Sigmoid colon (tissue), 7 donors: Measurements from ENCODE around the gene MGARP. TPM values are rescaled to one million over a fixed set of nuclear protein-coding genes. Genes with fewer than 3 reads are reported as not detected.

Experiments used
- DNase-seq: peaks from one replicate; pipeline ENCODE4 v3.0.0-alpha.2; 2019
- H3K27ac ChIP-seq, 4 donors: fragments of 200-600 bp; sonication (generic); one replicate each; pipeline ENCODE4 v1.5.1; 2016 to 2019; ENCODE audit warnings: mild to moderate bottlenecking in 1 of 4
- H3K27me3 ChIP-seq, 3 donors: fragments of 200-600 bp; sonication (generic); one replicate each; pipeline ENCODE4 v1.5.1; 2019; ENCODE audit warnings: mild to moderate bottlenecking in 1 of 3
- H3K36me3 ChIP-seq, 4 donors: fragments of 200-600 bp; sonication (generic); one replicate each; pipeline ENCODE4 v1.5.1; 2016 to 2019
- H3K4me1 ChIP-seq, 4 donors: fragments of 200-600 bp; sonication (generic); one replicate each; pipeline ENCODE4 v1.5.1; 2017 to 2019
- H3K4me3 ChIP-seq, 4 donors: fragments of 200-600 bp; sonication (generic); one replicate each; pipeline ENCODE4 v1.5.1; 2017 to 2019; ENCODE audit warnings: mild to moderate bottlenecking in 2 of 4, moderate library complexity in 1 of 4
- H3K9me3 ChIP-seq, 4 donors: fragments of 200-600 bp in 3 of 4; sonication (generic) in 3 of 4; one replicate each; pipeline versions ENCODE4 v1.5.1 to v1.6.1; 2013 to 2019
- EP300 ChIP-seq, 4 donors: sonication (generic); formaldehyde crosslinking; IDR thresholded peaks; one replicate each; pipeline ENCODE4 v1.6.1; 2017; ENCODE audit warnings: antibody characterized with exemption in 4 of 4
- POLR2A ChIP-seq, 2 donors: fragments of 450-650 bp; IDR thresholded peaks; one replicate each; pipeline ENCODE4 v1.6.1; 2016; ENCODE audit warnings: antibody characterized with exemption in 2 of 2, mild to moderate bottlenecking in 2 of 2, moderate library complexity in 2 of 2
- POLR2AphosphoS5 ChIP-seq, 4 donors: sonication (generic); formaldehyde crosslinking; IDR thresholded peaks; one replicate each; pipeline ENCODE4 v1.6.1; 2017; ENCODE audit warnings: antibody characterized with exemption in 4 of 4
- WGBS, 2 donors: extraction: QIAGEN DNeasy Blood & Tissue Kit; methylation state at CpG; one replicate each; pipeline ENCODE4 v1.1.7; 2013; 5-methylcytosine and 5-hydroxymethylcytosine counted together
- intact Hi-C: fragments of 100-400 bp; cut with DNase I; formaldehyde crosslinking; loops from one replicate; pipeline ENCODE4 v1.15.1; 2023
- polyA plus RNA-seq, 3 donors: library from polyadenylated mRNA; stranded (reverse); fragments of 200-250 nt; gene quantifications; one replicate each; pipeline ENCODE4 v1.2.3, GENCODE V29; 2013
- total RNA-seq, 4 donors: library from RNA; depleted of rRNA; stranded (reverse); fragments of >200 nt; gene quantifications; one replicate each; pipeline ENCODE4 v1.1.0, GENCODE V29; 2016
- TF ChIP-seq, protein P1 (sequence below), 4 experiments: fragments of 450-650 bp in 3 of 4; fragments of 200-600 bp in 1 of 4; IDR thresholded peaks; one replicate each; pipeline ENCODE4 v1.5.1; 2016 to 2019; ENCODE audit warnings: antibody characterized with exemption in 4 of 4, mild to moderate bottlenecking in 3 of 4, moderate library complexity in 2 of 4
- donor health status: healthy with polysubstance abuse.
- donor health status: Bipolar disorder and iron deficiency.
- donor health status: healthy.

The MGARP gene
- total and polyA plus RNA-seq, 7 donors, result 0.16 to 2.2 (median 1.2) TPM; not detected in 2

DNA sequence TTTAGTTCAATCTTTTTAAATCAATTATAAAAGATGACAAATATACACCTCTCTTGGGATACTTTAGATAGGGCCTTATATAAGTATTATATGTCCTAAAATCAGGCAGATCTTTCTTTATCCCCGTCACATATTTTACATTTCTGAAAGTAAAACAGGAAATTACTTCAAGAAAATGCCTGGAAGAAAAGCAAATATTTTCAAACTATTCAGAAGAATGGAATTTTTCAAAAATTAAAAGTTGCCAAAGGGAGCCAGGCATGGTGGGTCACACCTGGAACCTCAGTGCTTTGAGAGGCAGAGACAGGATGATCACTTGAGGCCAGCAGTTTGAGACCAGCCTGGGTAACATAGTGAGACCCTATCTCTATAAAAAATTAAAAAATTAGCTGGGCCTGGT lies 34.4 kb downstream of the MGARP start:
- Histone ChIP-seq H3K27ac (peak overlapping the region in 1 of 4 donors; percentile 40), H3K36me3 (no peaks in the 10 kb centered on the region), H3K9me3 (no peaks in the 10 kb centered on the region), H3K27me3 (no peaks in the 10 kb centered on the region), H3K4me3 (no peak overlapping the region), H3K4me1 (peaks cover 0 to 12% (median 10%) of the 10 kb centered on the region in 4 donors)
- intact Hi-C loops, result no loop called here
- TF ChIP-seq POLR2A (IDR thresholded peaks at IDR 0.05), result no peak
- TF ChIP-seq, protein P1, sequence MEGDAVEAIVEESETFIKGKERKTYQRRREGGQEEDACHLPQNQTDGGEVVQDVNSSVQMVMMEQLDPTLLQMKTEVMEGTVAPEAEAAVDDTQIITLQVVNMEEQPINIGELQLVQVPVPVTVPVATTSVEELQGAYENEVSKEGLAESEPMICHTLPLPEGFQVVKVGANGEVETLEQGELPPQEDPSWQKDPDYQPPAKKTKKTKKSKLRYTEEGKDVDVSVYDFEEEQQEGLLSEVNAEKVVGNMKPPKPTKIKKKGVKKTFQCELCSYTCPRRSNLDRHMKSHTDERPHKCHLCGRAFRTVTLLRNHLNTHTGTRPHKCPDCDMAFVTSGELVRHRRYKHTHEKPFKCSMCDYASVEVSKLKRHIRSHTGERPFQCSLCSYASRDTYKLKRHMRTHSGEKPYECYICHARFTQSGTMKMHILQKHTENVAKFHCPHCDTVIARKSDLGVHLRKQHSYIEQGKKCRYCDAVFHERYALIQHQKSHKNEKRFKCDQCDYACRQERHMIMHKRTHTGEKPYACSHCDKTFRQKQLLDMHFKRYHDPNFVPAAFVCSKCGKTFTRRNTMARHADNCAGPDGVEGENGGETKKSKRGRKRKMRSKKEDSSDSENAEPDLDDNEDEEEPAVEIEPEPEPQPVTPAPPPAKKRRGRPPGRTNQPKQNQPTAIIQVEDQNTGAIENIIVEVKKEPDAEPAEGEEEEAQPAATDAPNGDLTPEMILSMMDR (IDR thresholded peaks at IDR 0.05), result no peak
- TF ChIP-seq POLR2AphosphoS5 (IDR thresholded peaks at IDR 0.05), result no peak
- no peak for TF ChIP-seq EP300 (IDR thresholded peaks at IDR 0.05)
- 85 to 88% methylated on average over 1 of the region's 1 CpG for WGBS, 2 donors
- no peak for DNase-seq

DNA sequence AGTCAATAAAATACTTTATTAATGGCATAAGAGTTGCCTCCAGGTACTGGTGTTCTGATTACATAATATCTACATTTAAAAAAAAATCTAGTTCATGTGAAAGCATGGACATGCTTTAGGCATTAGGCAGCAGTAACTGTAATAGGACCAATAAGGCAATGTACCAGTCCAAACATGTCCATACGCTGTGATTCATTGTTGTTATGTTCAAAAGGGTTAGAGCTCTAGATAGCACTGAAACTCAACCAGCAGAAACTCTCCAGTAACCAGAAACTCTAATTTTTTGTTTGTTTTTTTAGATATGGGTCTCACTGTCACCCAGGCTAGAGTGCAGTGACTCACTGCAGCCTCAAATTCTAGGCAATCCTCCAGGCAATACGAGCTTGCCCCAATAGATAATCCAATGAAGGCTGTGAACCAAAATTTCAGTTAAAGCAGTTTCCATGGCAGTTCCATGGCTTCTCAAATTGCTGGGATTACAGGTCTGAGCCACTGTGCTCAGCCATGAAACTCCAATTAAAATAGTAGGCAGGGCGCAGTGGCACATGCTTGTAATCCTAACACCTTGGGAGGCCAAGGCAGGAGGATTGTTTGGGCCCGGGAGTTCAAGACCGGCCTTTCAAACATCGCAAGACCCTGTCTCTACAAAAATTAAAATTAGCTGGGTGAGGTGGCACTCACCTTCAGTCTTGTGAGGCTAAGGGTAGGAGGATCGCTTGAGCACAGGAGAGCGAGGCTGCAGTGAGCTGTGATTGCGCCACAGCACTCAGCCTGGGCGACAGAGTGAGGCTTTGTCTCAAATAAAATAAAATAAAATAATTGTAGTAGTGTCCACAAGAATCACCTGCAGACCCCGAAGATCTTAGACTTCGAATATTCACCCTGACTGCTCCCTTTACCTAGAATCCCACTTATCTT lies 36.3 kb downstream of the MGARP start:
- Histone ChIP-seq H3K9me3 (no peaks in the 10 kb centered on the region), H3K4me3 (no peak overlapping the region), H3K27ac (peak overlapping the region in 3 of 4 donors; percentile 29 to 58 (median 35)), H3K27me3 (no peaks in the 10 kb centered on the region), H3K4me1 (peaks cover 0 to 12% (median 10%) of the 10 kb centered on the region in 4 donors), H3K36me3 (no peaks in the 10 kb centered on the region)
- DNase-seq, result no peak
- 92% methylated on average over 12 of the region's 12 CpGs for WGBS, 2 donors
- intact Hi-C loops, result no loop called here
- TF ChIP-seq EP300 (IDR thresholded peaks at IDR 0.05) (no peak), POLR2AphosphoS5 (IDR thresholded peaks at IDR 0.05) (peak in 1 of 4 donors; percentile 24)

DNA sequence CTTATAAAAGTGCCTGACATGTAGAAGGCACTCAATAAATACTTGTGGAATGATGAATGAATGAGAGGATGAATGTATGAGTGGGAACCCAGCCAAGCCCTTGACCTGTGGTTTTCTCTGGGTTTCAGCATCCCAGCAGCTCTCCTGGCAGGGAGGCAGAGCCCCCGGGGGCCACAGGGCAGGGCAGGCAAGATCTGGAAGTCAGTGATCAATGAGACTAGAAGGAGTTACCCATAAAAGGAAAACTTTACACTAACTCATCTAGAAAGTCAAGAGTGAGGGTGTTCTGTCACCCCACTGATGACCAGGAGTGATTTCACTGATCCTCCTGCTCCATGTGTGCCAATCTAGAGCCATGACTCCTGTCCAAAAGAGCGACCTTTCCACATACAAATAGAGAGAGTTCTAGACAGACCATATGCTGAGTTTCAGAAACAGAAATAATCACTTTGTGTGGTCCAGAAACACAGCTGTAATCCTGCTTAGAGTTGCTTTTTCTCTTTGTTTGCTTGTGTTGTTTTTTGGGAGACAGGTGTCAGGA lies 37.4 kb downstream of the MGARP start:
- no peak for DNase-seq
- TF ChIP-seq POLR2AphosphoS5 (IDR thresholded peaks at IDR 0.05) (no peak), POLR2A (IDR thresholded peaks at IDR 0.05) (no peak), EP300 (IDR thresholded peaks at IDR 0.05) (no peak)
- TF ChIP-seq, protein P1 (IDR thresholded peaks at IDR 0.05), result no peak
- intact Hi-C loops, result no loop called here
- Histone ChIP-seq H3K27ac (peak overlapping the region in 3 of 4 donors; percentile 29 to 58 (median 35)), H3K4me3 (no peak overlapping the region), H3K27me3 (no peaks in the 10 kb centered on the region), H3K9me3 (no peaks in the 10 kb centered on the region), H3K4me1 (peaks cover 0 to 12% (median 10%) of the 10 kb centered on the region in 4 donors), H3K36me3 (no peaks in the 10 kb centered on the region)
- 81 to 85% methylated on average over 2 of the region's 2 CpGs for whole genome bisulfite sequencing, 2 donors

DNA sequence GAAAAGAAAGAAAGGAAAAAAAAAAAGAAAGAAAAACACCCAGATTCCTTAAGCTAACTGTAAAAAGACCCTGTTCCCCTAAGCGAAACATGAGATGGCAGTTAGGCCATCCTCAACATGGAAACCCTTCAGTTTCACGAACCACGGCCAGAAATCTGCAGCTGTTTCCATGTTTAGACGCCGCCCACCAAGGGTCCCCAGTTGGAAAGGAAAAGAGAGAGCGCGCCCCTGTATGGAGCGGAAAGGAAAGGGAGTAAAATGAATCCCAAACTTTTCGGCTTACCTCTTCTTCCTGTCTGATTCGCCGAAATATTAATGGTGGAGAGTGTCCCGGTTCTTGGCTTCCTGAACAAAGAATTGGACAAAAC lies 38.3 kb downstream of the MGARP start:
- TF ChIP-seq, protein P1 (IDR thresholded peaks at IDR 0.05), result no peak
- TF ChIP-seq POLR2A (IDR thresholded peaks at IDR 0.05) (no peak), POLR2AphosphoS5 (IDR thresholded peaks at IDR 0.05) (no peak), EP300 (IDR thresholded peaks at IDR 0.05) (no peak)
- intact Hi-C loops, result no loop called here
- Histone ChIP-seq H3K4me3 (no peak overlapping the region), H3K27ac (no peak overlapping the region), H3K4me1 (peaks cover 0 to 12% (median 10%) of the 10 kb centered on the region in 4 donors), H3K9me3 (no peaks in the 10 kb centered on the region), H3K27me3 (no peaks in the 10 kb centered on the region), H3K36me3 (no peaks in the 10 kb centered on the region)
- no peak for DNase-seq
- 95% methylated on average over 12 of the region's 12 CpGs for WGBS, 2 donors

DNA sequence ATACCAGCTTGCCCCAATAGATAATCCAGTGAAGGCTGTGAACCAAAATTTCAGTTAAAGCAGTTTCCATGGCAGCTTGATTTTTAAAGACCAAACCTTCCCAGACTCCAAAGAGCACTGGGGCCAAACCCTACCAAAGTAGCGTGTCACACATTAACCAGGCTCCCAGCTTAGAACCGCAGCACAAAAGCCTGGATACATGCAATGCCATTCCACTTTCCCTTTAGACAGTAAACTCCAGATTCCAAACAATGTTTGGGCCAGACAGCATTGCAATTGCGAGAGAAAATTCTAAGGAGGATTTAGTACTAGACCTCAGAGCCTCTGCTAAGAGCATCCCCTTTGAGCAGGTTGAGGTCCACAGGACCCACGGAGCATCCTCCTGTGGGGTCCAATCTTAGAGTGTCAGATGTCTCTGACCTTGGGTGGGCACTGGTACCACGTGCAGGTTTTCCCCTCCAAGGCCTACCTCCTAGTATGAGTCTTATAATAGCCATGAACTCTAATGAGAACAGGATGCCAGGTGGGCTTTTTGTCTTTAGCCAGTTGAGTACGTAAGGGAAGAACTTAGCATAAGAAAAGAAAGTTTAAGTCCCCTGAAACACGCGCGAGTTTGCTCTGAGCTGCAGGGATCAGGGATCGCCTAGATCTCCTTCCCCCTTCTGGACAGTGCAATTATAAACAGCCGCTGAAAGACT lies 38.8 kb downstream of the MGARP start:
- DNase-seq, result no peak
- Histone ChIP-seq H3K27ac (no peak overlapping the region), H3K27me3 (no peaks in the 10 kb centered on the region), H3K36me3 (no peaks in the 10 kb centered on the region), H3K4me1 (peaks cover 0 to 12% (median 10%) of the 10 kb centered on the region in 4 donors), H3K4me3 (no peak overlapping the region), H3K9me3 (no peaks in the 10 kb centered on the region)
- no peak for TF ChIP-seq POLR2A (IDR thresholded peaks at IDR 0.05)
- TF ChIP-seq, protein P1 (IDR thresholded peaks at IDR 0.05), result no peak
- TF ChIP-seq EP300 (IDR thresholded peaks at IDR 0.05), result no peak
- TF ChIP-seq POLR2AphosphoS5 (IDR thresholded peaks at IDR 0.05), result no peak
- 75 to 84% methylated on average over 11 of the region's 11 CpGs for WGBS, 2 donors
- intact Hi-C loops, result no loop called here
